Upper lobe of left lung (tissue), 4 donors: Measurements from ENCODE around the gene GAST.

ENCODE experiments used
- CTCF ChIP-seq, 6 experiments: fragments of 450-650 bp in 4 of 6; fragments of 200-600 bp in 2 of 6; sonication (generic) in 2 of 6; IDR thresholded peaks; one replicate each; pipeline ENCODE4 v1.5.1; 2016 to 2019; ENCODE audit warnings: antibody characterized with exemption in 6 of 6
- POLR2AphosphoS5 ChIP-seq, 2 donors: sonication (generic); formaldehyde crosslinking; IDR thresholded peaks; one replicate each; pipeline ENCODE4 v1.5.1; 2017; ENCODE audit warnings: antibody characterized with exemption in 2 of 2

- TF ChIP-seq CTCF (IDR thresholded peaks at IDR 0.05) (no peak), POLR2AphosphoS5 (IDR thresholded peaks at IDR 0.05) (no peak)
Measured at GRCh38 chr17:41707803-41708669, 4.1 kb upstream of the GAST start.
